ENCODE data around the gene ACKR4.
"Not testable (repeated sequence)": the region's sequence is repeated elsewhere in the genome, so short reads cannot be mapped to it uniquely, and the experiment has no call there.

Gene ACKR4

DNA sequence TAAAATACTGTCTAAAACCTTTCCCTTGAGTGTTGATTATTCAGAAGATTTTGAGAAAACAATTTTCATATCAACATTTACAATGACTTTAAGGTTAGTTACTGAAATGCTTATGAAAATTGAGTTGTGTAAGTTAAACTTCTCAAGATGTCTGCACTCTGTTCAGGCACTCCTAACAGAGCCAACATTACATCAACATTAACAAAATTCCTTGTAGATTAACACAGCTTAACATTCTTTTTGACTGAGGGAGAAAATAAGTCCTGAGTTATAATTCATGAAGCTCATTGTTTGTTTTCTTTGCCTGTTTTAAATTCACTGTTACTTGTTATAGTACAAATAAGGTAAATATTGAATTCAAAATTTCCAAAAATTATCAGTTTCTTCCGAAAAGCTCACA lies 9.0 kb downstream of the ACKR4 start:
- no peak for TF ChIP-seq ZFX (IDR thresholded peaks at IDR 0.05)
- TF ChIP-seq, protein P1, sequence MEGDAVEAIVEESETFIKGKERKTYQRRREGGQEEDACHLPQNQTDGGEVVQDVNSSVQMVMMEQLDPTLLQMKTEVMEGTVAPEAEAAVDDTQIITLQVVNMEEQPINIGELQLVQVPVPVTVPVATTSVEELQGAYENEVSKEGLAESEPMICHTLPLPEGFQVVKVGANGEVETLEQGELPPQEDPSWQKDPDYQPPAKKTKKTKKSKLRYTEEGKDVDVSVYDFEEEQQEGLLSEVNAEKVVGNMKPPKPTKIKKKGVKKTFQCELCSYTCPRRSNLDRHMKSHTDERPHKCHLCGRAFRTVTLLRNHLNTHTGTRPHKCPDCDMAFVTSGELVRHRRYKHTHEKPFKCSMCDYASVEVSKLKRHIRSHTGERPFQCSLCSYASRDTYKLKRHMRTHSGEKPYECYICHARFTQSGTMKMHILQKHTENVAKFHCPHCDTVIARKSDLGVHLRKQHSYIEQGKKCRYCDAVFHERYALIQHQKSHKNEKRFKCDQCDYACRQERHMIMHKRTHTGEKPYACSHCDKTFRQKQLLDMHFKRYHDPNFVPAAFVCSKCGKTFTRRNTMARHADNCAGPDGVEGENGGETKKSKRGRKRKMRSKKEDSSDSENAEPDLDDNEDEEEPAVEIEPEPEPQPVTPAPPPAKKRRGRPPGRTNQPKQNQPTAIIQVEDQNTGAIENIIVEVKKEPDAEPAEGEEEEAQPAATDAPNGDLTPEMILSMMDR (conservative IDR thresholded peaks at IDR 0.05) = no peak
- H3K27ac ChIP-seq = no peak overlapping the region

DNA sequence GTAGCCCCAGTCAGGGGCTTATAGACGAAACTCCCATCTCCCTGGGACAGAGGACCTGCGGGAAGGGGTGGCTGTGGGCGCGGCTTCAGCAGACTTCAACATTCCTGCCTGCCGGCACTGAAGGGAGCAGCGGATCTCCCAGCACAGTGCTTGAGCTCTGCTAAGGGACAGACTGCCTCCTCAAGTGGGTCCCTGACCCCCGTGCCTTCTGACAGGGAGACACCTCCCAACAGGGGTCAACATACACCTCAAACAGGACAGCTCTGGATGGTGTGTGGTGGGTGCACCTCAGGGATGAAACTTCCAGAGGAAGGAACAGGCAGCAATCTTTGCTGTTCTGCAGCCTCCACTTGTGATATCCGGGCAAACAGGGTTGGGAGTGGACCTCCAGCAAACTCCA lies 9.6 kb downstream of the ACKR4 start:
- H3K27ac ChIP-seq = not testable (repeated sequence)

GRCh38 chr3:132615301-132615700 lies 18.2 kb downstream of the ACKR4 start:
- not testable (repeated sequence) for H3K27ac ChIP-seq

DNA sequence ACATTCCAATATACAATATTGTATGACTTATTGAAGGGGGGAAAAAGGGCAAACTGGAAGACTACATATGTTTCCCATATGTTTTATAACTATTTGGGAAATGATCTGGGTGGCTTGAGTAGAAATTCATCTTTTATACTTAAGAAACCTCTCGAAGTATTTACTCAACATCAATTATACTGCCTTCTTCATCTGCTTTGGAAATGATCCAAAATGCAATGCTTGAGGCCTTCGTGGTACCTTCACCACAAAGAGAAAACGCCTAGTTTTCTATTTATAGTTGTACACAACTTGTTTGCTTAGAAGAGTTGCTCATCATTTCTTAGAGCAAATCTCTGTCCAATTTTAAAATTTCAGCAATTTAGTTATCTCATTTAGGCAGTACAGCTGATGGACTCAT lies 18.8 kb downstream of the ACKR4 start:
- no peak overlapping the region for H3K27ac ChIP-seq
- no peak for TF ChIP-seq ZFX (IDR thresholded peaks at IDR 0.05)
- TF ChIP-seq, protein P1 (conservative IDR thresholded peaks at IDR 0.05) = no peak

DNA sequence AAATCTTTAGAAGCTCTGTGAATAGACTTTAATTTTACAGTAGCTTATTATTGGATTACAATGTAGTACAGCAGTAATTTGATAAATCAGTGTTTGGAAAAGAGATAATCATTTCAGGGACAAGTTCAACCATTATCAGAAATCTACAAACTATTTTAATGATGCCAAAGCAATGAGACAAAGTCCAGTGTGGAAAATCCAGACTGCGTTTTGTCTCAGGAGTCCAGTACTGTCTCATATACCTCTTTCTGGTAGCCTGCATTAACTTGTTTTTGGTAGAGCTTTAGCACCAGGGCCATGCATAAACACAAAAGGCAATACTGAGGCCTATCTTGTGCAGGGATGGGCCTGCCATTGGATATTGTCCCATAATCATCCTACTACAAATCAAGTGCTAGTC lies 19.7 kb downstream of the ACKR4 start:
- no peak for TF ChIP-seq ZFX (IDR thresholded peaks at IDR 0.05)
- TF ChIP-seq, protein P1 (conservative IDR thresholded peaks at IDR 0.05) = no peak
- no peak overlapping the region for H3K27ac ChIP-seq

GRCh38 chr3:132622148-132622547 lies 25.1 kb downstream of the ACKR4 start:
- TF ChIP-seq ZFX (IDR thresholded peaks at IDR 0.05) = no peak
- TF ChIP-seq, protein P1 (conservative IDR thresholded peaks at IDR 0.05) = no peak

GRCh38 chr3:132622761-132623160 lies 25.7 kb downstream of the ACKR4 start:
- H3K27ac ChIP-seq = no peak overlapping the region
- TF ChIP-seq, protein P1 (conservative IDR thresholded peaks at IDR 0.05) = no peak
- no peak for TF ChIP-seq ZFX (IDR thresholded peaks at IDR 0.05)

More at GRCh38 chr3:132622148-132622547, 25.1 kb downstream of the ACKR4 start:
- H3K27ac ChIP-seq = no peak overlapping the region

- TF ChIP-seq, protein P1 (conservative IDR thresholded peaks at IDR 0.05) = no peak
- TF ChIP-seq ZFX (IDR thresholded peaks at IDR 0.05) = no peak
- H3K27ac ChIP-seq = no peak overlapping the region
These were observed 26.6 kb downstream of the ACKR4 start for GRCh38 chr3:132623646-132624045.

DNA sequence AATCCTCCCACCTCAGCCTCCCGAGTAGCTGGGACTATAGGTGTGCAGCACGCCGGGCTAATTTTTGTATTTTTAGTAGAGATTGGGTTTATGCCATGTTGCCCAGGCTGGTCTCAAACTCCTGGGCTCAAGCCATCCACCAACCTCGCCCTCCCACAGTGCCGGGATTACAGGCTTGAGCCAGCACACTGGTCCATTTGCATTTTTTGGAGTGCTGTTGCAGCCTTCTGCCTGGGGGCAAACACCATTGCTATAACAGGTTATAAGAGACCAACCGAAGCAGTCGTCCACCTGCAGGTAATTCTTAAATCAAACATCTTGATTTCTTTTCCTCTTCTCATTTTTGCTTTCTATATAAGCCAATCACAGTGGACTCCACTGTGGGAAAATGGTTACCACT lies 27.7 kb downstream of the ACKR4 start:
- no peak overlapping the region for H3K27ac ChIP-seq
- TF ChIP-seq ZFX (IDR thresholded peaks at IDR 0.05) = no peak
- TF ChIP-seq, protein P1 (conservative IDR thresholded peaks at IDR 0.05) = no peak

Measured in C4-2B (cell line).